Retinal pigment epithelial cell (primary cell): ENCODE results near the gene MED13L.

Experiments
- DNase-seq: peaks from one replicate; pipeline ENCODE4 v3.0.0-alpha.2; 2010; ENCODE audit warnings: low read depth
- H3K4me3 ChIP-seq: 2 replicates; pipeline ENCODE4 v1.5.1; 2011; ENCODE audit warnings: mild to moderate bottlenecking, low read length, control low read depth, moderate library complexity
- TF ChIP-seq, protein P1 (sequence below): conservative IDR thresholded peaks from 2 replicates; pipeline ENCODE4 v1.5.1; 2011; ENCODE audit warnings: low read depth, low read length, control low read depth, inconsistent platforms

Gene MED13L

DNA sequence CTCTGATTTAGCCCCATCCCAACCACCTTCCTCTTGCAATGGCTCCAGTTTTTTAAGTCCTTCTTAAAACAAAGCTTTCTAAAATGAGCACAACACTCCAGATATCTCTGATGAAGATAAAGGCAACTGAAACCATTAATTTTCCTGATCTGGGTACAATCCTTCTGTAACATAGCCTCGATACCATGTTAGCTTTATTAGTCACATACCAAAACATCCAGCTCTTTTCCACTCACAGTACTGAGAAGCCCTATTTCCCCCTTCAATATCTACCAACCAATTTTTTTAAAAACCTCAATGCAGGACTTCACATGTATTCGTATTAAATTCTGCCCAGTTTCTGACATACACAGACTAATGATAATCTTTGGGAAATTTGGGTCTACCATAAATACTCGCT, 105.9 kb downstream of the MED13L start:
- TF ChIP-seq, protein P1, sequence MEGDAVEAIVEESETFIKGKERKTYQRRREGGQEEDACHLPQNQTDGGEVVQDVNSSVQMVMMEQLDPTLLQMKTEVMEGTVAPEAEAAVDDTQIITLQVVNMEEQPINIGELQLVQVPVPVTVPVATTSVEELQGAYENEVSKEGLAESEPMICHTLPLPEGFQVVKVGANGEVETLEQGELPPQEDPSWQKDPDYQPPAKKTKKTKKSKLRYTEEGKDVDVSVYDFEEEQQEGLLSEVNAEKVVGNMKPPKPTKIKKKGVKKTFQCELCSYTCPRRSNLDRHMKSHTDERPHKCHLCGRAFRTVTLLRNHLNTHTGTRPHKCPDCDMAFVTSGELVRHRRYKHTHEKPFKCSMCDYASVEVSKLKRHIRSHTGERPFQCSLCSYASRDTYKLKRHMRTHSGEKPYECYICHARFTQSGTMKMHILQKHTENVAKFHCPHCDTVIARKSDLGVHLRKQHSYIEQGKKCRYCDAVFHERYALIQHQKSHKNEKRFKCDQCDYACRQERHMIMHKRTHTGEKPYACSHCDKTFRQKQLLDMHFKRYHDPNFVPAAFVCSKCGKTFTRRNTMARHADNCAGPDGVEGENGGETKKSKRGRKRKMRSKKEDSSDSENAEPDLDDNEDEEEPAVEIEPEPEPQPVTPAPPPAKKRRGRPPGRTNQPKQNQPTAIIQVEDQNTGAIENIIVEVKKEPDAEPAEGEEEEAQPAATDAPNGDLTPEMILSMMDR = no peak
- DNase-seq = no peak
- no peak overlapping the region for H3K4me3 ChIP-seq

DNA sequence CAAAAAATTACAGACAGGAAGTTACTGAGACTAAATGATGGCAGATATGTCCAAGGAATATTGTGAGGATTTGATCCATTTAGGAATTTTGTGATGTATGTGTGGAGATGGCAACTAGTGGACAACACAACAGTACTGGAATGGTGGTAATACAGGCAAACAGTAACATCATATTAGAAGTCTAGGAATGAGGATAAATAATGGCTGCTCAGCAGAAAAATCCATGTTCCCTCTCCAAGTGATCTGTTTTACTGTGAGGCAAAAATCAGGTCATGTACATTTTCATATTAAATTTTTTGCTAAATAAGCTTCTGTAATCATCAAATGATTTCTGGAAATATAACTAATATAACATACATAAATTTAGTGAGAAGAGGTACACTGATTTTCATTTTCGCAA, 108.4 kb downstream of the MED13L start:
- DNase-seq = no peak
- TF ChIP-seq, protein P1 = no peak

GRCh38 chr12:116166306-116166705, 111.2 kb downstream of the MED13L start:
- DNase-seq = no peak
- TF ChIP-seq, protein P1 = no peak

More for the DNA sequence above, 108.4 kb downstream of the MED13L start:
- no peak overlapping the region for H3K4me3 ChIP-seq

DNA sequence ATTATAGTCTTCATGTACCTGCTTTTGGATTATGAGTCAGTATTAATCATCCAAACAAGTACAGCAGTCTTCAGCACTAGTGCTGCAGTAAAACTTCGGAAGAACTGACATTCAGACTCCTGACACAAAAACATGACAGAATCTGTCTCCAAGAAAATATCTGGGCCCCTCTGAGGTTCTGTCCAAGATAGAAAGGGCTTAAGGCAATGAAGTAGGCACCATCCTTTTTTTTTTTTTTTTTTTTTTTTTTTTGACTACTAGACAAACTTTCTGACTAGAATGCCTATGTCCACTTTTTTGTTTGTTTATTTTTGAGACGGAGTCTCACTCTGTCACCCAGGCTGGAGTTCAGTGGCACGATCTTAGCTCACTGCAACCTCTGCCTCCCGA, 112.5 kb downstream of the MED13L start:
- no peak for DNase-seq
- no peak overlapping the region for H3K4me3 ChIP-seq

More at GRCh38 chr12:116166306-116166705, 111.2 kb downstream of the MED13L start:
- H3K4me3 ChIP-seq = no peak overlapping the region

DNA sequence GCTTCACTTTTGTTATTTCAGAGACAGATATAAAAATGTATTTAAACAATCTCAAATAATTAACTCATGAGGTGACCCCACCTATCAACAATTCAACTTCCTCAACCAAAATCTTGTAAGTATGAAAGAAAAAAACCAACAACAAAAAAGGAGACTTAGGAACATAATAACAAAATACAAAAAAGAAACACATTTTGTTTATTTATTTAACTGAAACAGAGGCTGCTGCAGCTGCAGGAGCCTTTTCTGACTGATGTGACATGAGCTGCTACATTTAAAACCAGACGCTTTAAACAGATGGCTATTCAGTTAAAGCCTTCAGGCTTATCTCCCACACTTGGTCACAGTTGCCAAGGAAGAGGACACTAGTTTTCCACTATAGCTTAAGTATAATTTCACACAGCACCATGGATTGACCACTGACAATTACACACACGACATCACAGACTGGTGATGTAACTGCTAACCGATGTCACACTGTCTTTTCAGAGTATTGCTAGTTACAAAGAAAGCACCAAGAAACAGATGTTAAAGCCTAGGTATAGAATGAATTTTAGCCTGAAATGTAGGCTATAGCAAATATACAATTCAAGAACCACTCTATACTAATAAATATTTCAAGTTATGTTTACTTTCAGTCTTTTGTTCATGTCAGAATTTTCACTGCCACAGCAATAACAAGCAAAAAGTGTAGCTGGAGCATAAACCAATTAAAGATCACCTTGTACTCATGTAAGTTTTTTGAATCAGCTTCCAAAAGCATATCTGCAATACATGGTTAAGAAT, 113.0 kb downstream of the MED13L start:
- H3K4me3 ChIP-seq = no peak overlapping the region
- TF ChIP-seq, protein P1 = no peak
- no peak for DNase-seq

More for the DNA sequence above, 112.5 kb downstream of the MED13L start:
- TF ChIP-seq, protein P1 = no peak

DNA sequence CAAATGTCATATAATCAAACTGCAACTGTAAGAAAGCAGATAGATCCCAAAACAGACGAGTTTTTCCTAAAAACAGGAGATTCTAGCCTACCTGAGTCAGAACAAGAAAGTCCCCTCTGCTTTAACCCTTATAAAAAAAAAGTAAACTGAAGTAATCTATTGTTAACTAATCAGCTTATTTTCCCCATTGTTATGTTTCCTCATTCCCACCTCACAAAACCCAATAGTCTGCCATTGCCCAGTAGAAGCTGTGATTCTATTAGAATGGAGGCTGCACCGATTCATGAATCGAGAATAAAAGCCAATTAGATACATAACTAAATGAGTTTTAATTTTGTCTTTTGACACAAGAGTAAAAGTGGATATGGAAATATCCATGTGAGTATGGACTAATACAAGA, 115.4 kb downstream of the MED13L start:
- no peak for DNase-seq
- TF ChIP-seq, protein P1 = no peak

GRCh38 chr12:116161588-116161987, 115.9 kb downstream of the MED13L start:
- H3K4me3 ChIP-seq = no peak overlapping the region
- TF ChIP-seq, protein P1 = no peak
- no peak for DNase-seq

More for the DNA sequence above, 115.4 kb downstream of the MED13L start:
- H3K4me3 ChIP-seq = no peak overlapping the region
